Measurements from ENCODE around the gene CES2. TPM values are rescaled to one million over a fixed set of nuclear protein-coding genes. Genes with fewer than 3 reads are reported as not detected.

Gene CES2
- total RNA-seq, 1 experiment from 2014 or later: 65.7 TPM

DNA sequence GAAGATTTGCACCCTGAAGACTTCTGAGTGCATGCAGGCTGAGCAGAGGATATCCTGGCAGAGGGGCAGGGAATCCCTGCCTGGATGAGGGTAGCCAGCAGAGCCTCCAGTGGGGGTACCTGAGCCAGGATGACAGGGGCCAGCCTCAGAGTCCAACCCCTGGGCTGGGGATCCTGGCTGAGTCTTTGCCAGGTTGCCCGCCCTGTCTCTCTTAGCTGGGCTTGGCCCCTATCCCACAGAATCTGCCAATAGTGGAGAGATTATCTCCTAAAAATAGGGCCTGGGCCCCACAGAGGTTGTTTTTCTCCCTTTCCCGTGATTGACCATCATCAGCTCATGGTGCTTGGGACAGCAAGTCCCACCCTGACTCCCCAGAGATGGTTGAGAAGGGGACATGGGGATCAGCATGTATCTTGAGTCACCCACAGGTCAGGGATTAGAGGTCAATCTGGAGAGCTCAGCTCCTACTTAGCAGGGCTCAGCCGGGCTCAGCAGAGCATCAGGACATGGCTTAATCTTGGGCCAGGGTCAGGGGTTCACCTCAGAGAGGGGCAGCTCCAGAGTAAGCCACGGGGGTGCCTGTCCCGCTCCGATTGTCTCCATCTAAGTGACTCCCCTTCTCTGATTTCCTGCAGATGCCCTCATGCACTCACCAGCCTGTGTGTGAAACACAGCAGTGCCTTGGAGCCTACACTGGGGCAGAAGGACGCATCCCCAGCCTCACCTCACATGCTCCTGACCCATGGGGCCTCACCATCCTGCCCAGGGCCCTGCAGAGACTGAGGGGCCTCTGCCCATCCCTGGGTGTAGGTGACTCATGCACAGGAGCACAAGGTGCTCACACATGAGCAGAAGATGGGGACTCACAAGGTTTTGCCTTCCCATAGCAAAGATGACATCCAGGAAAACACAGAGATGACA lies 28.1 kb upstream of the CES2 start:
- POLR2A ChIA-PET: no interaction called here
- Mint-ChIP-seq H3K9me3 (ENCODE audit: unreplicated experiment) (no peaks in the 10 kb centered on the region), H3K4me3 (ENCODE audit: unreplicated experiment) (no peak overlapping the region), H3K4me1 (ENCODE audit: insufficient read depth, unreplicated experiment) (peaks cover 14% of the 10 kb centered on the region), H3K27me3 (ENCODE audit: insufficient read depth, unreplicated experiment) (no peaks in the 10 kb centered on the region), H3K27ac (ENCODE audit: low read depth, unreplicated experiment) (no peak overlapping the region), H3K36me3 (ENCODE audit: insufficient read depth, unreplicated experiment) (no peaks in the 10 kb centered on the region)
- TF ChIP-seq, protein P1, sequence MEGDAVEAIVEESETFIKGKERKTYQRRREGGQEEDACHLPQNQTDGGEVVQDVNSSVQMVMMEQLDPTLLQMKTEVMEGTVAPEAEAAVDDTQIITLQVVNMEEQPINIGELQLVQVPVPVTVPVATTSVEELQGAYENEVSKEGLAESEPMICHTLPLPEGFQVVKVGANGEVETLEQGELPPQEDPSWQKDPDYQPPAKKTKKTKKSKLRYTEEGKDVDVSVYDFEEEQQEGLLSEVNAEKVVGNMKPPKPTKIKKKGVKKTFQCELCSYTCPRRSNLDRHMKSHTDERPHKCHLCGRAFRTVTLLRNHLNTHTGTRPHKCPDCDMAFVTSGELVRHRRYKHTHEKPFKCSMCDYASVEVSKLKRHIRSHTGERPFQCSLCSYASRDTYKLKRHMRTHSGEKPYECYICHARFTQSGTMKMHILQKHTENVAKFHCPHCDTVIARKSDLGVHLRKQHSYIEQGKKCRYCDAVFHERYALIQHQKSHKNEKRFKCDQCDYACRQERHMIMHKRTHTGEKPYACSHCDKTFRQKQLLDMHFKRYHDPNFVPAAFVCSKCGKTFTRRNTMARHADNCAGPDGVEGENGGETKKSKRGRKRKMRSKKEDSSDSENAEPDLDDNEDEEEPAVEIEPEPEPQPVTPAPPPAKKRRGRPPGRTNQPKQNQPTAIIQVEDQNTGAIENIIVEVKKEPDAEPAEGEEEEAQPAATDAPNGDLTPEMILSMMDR (IDR thresholded peaks at IDR 0.05; ENCODE audit: unreplicated experiment): no peak
- intact Hi-C loops (cut with micrococcal nuclease): no loop called here
- BruUV-seq (replicated peaks): no TSS peak
- CTCF ChIA-PET: interaction anchor here (0.5 to 5.1 kb wide), 5 partner anchors 11 to 40 kb away, joined by 3 to 30 read pairs (median 4); partner anchors contain the start of gene CDH16
- DNase-seq (ENCODE audit: unreplicated experiment): no peak

DNA sequence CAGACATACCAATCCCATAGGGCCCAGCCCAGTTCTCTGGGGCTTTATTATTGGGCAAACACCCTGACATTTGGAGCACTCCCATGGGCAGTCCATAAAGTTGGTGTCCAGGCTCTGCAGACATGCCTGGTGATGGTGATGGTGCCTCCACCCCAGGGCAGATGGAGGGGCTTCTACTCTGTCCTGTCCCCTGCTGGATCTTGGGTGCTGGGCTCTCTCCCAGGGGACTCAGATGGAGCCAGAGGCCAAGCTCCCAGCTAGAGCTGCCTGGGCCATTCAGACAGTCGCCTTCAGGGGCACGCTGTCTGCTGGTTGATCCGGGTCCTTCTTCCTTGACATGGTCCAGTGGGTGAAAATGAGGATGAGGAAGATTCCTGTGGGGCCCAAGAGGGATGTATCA lies 27.2 kb upstream of the CES2 start:
- no peak overlapping the region for H3K4me3 Mint-ChIP-seq (ENCODE audit: unreplicated experiment)
- no TSS peak for BruUV-seq (replicated peaks)
- H3K27ac Mint-ChIP-seq (ENCODE audit: low read depth, unreplicated experiment): no peak overlapping the region
- POLR2A ChIA-PET: no interaction called here
- intact Hi-C loops (cut with micrococcal nuclease): no loop called here
- no peaks in the 10 kb centered on the region for H3K27me3 Mint-ChIP-seq (ENCODE audit: insufficient read depth, unreplicated experiment)
- peaks cover 14% of the 10 kb centered on the region for H3K4me1 Mint-ChIP-seq (ENCODE audit: insufficient read depth, unreplicated experiment)
- H3K36me3 Mint-ChIP-seq (ENCODE audit: insufficient read depth, unreplicated experiment): no peaks in the 10 kb centered on the region
- H3K9me3 Mint-ChIP-seq (ENCODE audit: unreplicated experiment): no peaks in the 10 kb centered on the region
- TF ChIP-seq, protein P1 (IDR thresholded peaks at IDR 0.05; ENCODE audit: unreplicated experiment): no peak
- CTCF ChIA-PET: interaction anchor here (1.0 to 5.1 kb wide), 2 partner anchors 13 to 39 kb away, joined by 3 to 30 read pairs; no protein-coding TSS in a partner anchor
- DNase-seq (ENCODE audit: unreplicated experiment): no peak

DNA sequence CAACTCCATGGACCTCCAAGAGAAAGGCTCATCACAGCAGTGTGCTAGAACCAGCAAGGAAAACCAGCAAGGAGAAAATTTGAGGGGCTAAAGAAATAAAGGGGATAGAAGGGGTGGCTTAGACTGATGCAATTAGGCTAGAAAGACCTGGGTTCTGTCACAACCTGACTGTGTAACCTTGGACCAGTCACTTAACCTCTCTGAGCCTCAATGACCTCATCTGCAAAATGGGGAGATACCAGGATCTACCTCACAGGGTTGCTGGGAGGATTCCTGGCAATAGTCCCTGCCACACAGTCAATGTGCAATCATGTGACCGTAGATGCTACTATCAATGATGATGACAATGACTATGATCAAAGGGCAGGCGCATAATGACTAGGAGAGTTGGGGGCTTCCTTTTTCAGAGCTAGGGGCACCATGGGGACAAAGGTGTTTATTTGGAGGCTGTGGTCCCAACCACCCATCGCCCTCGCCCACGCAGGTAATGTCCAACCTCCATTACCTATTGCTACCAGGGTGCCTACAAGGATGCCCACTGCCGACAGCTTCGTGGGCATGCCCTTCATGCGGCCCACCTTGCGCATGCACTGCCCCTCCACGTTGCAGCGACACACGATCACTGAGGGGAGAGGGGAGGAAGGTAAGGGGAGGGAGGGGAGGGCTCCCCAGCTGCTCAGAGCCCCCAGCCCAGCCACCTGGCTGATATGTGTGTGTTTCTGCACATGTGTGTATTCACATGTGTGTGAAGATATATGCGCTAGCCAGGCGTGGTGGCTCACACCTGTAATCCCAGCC lies 26.4 kb upstream of the CES2 start:
- TF ChIP-seq, protein P1 (IDR thresholded peaks at IDR 0.05; ENCODE audit: unreplicated experiment): no peak
- Mint-ChIP-seq H3K4me1 (ENCODE audit: insufficient read depth, unreplicated experiment) (peaks cover 14% of the 10 kb centered on the region), H3K9me3 (ENCODE audit: unreplicated experiment) (no peaks in the 10 kb centered on the region), H3K27ac (ENCODE audit: low read depth, unreplicated experiment) (no peak overlapping the region), H3K27me3 (ENCODE audit: insufficient read depth, unreplicated experiment) (no peaks in the 10 kb centered on the region), H3K4me3 (ENCODE audit: unreplicated experiment) (no peak overlapping the region), H3K36me3 (ENCODE audit: insufficient read depth, unreplicated experiment) (no peaks in the 10 kb centered on the region)
- intact Hi-C loops (cut with micrococcal nuclease): no loop called here
- CTCF ChIA-PET: interaction anchor here (0.6 to 3.1 kb wide), 4 partner anchors 9 to 464 kb away, joined by 3 to 11 read pairs (median 3); no protein-coding TSS in a partner anchor
- POLR2A ChIA-PET: interaction anchor here (0.6 to 2.2 kb wide), 3 partner anchors 9 to 23 kb away, joined by 3 to 11 read pairs (median 3); no protein-coding TSS in a partner anchor
- no peak for DNase-seq (ENCODE audit: unreplicated experiment)
- no TSS peak for BruUV-seq (replicated peaks)
